Dedifferentiated amniotic fluid mesenchymal stem cell (primary cell): ENCODE data around the gene SNX18.

ENCODE experiments used
- DNase-seq: peaks from one replicate; pipeline ENCODE4 v3.0.0-alpha.2; 2016; ENCODE audit errors: extremely low spot score

Gene SNX18

DNA sequence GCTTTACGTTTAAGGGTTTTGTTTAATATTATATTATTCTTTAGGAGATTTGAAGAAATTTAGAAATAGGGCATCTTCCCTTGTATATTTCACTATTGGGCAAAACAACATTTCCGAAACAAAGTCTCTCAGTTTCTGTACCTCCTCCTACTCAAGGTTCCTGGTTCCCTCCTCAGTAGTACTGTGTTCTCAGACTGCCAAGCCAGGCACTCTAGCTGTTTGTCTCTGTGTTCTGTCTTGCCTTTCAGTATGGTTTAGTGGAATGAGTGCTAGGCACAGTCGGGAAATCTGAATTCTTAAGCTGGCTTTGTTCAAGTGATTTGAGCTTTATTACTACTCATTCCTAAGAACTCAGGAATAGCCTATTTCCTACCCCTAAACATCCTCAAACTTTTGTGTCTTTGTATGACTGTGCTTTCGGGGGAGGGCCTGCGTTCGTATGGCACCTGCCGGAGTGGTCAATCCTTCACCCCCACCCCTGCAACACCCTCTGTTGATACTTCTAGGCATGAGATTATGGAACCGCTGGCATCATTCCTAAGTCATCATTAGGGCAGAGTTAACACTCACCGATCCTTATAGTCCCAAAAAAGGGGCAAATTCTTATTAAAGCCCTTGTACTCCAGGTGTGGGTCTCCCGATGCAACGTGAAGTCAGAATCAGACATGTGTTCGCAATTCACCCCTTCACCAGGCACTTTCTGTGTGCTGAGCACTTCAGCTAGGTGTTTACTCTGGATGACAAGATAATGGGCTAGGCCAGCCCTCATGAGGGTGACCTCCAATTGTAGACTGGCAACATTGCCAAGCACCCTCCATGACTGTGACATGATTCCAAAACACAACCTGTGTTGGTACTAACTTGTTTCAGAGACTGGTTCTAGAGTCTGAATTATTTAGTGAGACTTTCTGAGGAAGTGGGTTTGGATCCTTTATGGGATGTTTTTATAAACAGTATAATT lies 24.5 kb downstream of the SNX18 start:
- DNase-seq: no peak

DNA sequence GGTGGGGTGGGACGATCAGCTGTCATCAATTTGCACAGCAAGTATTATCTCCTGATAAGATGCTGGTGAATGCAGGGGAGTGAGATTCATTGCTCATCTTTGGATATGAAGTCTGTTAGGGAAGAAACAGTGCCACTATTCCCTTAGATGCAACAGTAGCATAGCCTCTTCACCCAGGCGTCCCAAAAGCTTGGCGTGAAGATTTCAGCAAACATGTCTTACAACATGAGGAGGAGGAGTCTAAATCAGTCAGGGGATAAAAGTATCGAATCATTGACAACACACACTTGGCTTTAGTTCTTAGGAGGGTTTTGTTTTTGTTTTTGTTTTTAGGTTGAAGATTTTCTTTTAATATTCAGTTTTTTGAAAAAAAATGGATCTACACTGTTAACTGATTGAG lies 26.5 kb downstream of the SNX18 start:
- DNase-seq: no peak

DNA sequence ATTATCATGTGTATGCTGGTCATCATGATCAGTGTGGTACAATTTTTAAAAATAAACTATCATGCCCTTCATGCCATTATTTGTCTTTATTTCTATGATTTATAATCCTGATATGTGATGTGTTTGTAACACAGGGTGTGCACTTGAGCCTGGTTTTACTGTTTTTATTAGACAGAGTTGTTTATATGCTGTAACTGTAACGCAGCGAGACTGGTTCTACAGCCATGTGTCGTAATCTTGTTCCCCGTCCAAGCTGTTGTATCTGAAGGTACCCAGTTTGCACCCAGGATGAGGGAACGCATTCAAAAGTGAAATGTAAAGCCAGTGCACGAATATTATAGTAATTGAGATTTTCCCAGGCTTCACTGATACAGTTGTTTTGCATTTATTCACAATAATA lies 28.2 kb downstream of the SNX18 start:
- DNase-seq: no peak

DNA sequence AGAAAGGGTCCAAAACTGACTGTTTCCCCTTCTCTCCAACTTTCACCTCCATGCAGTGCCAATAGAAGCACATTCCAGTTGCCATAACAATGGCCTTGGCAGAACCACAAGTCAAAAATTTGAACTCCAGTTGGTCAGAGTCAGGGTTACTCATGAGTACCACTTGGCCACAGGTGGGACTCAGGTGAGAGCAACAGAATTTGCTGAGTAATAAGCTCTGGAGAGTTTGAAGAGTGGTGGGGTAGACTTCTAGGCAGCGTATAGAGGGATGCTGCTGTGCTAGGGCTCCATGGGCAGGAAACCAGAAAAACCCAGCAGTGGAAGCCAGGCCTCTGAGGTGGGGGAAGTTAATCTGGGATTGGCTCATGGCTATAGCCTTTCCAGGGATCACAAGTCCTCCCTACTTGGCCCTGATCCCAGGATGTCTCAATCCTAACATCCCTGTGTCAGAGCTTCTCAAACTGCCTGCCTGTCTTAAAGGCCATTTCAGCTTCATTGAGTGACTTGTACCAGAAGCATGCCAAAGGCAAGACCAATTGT lies 30.2 kb downstream of the SNX18 start:
- DNase-seq: no peak

DNA sequence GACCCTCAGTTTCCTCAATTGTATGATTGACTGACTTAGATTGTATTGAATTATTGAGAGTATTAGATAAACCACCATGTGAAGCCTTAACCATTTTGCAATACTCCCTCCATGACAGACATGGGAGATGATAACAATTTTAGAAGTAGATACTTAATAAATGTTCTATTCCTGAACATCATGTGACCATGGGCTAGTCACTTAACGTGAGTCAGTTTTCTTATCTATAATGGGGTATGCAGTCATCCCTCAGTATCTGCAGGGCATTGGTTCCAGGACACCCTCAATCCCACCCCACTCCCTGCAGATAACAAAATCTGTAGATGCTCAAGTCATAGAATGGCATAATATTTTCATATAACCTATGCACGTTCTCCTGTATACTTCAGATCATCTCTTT lies 31.0 kb downstream of the SNX18 start:
- no peak for DNase-seq

DNA sequence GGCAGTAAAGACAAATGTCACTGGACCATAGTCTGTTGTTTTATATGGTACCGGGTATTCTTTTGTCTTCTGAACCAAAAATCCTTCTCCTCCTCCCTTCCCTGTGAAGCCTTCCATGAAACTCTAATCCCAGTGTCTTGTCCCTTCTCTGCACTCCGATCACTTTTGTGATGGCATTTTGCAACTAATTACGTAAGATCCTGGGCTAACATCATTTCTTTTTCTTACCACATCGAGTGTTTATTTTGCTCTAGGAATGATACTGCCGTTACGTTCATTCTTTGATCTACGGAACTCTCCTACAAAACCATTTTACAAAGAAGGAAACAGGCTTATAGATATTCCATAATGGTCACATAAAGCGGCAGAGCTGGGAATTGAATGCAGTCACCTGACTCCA lies 33.7 kb downstream of the SNX18 start:
- no peak for DNase-seq

DNA sequence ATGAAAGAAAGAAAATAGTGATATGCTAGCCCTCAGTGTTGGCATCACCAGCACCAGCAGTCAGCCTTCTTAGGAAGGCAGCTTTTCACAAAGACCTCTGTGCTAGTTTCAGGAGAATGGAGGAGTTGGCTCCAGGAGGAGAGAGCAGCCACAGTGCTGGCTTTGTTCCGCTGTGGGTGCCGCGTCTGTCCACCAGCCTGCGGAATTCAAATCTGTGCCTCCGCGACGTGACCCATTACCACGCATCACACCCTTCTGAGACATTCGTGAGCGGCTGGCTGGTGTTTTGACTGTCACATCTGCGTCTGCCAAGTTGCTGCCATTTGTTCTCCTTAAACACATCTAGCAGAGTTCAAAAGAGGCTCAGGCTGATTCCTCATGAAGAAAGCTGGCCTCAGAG lies 34.4 kb downstream of the SNX18 start:
- no peak for DNase-seq

DNA sequence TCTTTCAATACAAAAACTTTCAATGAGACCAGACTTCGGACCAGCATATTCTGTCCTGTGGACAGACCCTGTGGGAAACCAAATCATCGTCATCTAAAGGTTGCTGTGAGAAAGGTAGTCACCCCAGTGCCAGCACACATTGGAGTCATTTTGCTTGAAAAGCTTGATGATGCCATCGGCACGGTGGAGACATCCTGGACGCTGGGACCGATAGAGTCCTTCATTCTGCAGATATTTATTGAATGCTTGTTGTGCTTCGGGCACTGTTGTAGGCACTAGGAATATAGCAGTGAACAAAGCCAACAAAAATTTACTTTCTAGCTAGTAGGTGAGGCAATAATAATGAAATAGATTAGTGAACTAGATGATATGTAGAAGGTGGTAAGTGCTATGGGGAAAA lies 34.9 kb downstream of the SNX18 start:
- no peak for DNase-seq

DNA sequence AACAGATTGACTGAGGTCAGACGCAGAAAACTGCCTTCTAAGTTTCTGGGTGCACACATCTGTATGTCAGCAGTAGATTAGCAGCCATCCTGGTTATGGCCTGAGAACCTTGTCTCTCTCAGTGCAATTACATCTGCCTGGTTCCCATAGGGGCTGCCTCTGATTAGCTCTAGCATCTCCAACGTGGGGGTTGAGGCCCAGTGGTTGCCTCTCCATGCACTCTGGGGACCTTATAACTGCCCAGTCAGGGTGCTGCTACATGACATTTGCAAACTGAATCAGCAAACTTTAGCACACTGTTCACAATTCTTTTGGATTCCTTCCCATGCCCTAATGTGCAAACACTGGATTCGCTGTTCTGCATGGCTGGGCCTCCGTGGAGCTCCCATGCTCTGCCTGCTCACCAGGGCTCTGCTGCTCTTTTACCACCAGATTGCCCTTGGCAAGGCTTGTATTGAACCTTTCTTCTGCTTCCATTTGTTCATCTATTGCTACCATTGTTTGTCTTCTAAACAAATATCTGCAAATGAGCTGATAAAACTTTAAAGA lies 36.2 kb downstream of the SNX18 start:
- no peak for DNase-seq

DNA sequence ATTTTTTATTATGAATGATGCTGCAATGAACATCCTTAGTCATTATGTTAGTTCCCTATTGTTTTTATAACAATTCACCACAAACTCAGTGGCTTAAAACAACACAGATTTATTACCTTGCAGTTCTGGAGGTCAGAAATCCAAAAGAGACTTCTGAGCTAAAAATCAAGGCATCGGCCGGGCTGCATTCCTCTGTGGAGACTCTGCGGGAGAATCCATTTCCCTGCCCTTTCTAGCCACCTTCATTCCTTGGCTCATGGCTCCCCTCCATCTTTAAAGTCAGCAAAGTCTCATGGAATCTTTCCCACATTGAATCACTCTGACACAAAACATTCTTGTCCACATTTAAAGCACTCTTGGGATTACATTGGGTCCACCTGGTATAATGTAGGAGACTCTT lies 38.6 kb downstream of the SNX18 start:
- DNase-seq: no peak

DNA sequence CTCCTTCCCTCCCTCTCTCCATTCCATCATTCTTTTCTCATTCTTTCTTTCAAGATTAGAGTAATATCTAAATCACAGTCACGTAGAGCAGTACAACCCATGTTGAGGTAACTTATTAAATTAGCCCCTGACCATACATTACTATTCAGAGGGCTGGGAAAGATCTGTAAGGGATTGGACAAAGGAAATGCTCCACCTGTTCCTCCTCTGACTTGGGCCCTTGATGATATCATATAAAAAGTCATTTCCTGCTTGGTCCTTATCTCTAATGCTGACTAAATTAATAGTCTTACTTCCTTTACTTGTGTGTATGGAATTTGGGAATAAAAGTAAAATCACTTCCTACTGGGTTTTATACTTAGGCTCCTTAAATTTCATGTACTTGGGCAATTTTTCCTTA lies 40.8 kb downstream of the SNX18 start:
- no peak for DNase-seq

DNA sequence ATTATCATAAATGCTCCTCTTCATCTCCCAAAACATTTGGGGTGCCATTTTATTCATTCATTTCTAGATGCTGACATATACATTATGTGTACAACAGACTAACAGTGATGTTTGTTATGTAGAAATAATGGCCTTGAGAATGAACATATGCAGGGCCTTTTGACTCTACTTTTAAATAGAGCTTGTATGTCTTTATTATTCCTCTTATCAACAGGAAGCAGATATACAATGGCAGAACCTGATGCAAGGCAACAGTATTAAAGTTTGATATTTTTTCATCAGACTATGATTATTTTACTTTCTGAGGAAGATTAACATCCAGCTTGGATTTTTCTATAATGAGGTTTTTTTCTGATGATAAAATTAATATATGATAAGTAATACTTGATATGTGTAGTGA lies 44.1 kb downstream of the SNX18 start:
- no peak for DNase-seq

DNA sequence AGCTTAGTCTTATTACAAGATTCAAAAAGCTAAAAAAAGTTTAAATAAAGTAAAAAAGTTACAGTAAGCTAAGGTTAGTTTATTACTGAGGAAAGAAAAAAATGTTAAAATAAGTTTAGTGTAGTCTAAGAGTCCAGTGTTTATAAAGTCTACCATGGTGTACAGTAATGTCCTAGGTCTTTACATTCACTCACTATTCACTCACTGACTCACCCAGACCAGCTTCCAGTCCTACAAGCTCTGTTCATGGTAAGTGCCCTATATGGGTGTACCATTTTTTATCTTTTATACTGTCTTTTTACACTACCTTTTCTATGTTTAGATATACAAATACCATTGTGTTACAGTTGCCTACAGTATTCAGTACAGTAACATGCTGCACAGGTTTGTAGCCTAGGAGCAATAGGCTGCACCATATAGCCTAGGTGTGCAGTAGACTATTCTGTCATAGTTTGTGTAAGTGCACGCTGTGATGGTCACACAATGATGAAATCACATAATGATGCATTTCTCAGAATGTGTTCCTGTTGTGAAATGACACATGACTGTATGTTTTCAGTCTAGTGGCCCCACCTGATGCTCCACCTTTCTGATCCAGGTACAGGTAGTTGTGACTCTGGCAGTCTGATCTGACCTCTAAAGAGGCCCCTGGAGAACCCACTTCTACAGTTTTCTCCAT lies 45.7 kb downstream of the SNX18 start:
- DNase-seq: no peak

DNA sequence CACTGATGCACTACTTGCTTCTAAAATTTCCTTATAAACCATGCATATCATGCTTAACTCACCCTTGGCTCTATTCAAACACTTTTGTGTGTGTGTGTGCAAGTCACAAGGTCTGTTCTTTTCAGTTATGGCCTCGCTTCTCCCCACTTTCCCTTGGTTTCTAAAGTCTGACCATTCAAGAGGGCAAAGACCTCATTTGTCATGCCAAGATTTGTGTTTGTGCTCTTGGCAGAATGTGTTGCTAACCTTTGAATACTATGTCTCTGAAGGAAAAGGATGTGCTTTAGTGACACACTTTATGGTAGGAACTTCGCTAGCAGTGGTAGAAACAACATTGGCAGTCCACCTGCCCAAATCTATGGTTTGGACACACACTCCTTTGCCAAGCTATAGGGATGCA lies 50.4 kb downstream of the SNX18 start:
- DNase-seq: no peak

DNA sequence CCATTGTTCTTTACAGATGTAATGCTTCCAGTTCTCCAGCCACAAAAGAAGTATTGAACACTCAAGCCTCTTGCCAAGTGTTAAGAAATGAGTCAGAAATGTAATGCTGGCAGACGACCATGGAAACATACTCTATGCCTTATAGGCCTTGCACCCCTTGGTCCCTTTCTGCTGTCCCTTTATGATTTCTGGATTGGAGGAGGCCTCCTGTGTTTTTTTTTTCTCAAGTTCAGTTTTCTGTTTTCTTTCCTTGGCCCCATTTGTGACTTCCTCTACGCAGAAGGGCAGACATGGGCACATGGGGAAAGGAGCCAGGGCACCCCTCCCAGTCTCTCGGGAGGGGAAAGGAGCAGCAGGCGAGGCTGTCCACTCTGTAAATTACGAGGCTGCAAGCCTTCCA lies 53.4 kb downstream of the SNX18 start:
- peak; percentile 45 for DNase-seq

DNA sequence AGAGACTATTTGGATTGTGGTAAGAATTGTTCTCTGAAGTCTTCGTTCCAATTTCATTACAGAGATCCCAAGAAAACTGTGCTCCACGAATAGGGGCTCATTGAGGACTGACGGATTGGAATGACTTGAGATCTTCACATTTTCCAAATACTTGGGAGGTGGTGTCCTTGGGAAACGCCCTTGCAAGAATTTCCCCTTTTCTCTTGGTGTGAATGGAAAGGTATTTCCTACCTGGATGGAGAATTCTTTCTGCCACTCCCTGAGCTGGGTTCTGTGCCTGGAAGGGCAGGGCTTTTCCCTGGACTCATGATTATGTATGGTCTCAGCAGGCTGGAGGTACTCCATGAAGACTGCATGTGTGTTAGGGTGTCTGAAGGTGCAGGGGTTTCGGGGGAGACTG lies 53.9 kb downstream of the SNX18 start:
- no peak for DNase-seq

DNA sequence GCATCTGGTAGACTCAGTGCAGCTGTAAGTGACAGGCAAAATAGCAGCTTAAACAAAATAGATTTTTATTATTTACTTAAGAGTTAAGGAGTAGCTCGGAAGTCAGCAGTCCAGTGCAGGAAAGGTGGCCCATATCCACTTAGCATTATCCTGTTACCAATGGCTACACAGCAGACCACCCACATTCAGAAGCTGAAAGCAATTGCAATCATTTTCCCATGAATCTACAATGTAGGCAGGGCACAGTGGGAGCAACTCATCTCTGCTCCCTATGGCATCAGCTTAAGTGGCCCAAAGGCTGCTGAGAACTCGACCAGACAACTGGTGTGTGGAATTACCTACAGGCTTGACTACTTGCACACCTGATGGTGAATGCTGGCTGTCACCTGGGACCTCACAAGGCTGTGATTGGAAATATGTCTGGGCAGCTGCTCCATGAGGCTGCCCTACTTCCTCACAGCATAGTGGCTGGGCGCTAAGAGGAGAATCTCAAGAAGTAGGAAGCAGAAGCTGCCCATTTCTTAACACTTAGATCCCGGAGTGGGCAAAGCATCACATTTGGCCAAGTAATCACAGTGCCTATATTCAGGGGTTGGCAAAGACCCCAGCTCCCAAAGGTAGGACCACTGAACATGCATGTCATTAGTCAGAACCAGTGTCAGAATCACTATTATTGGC lies 56.4 kb downstream of the SNX18 start:
- no peak for DNase-seq

DNA sequence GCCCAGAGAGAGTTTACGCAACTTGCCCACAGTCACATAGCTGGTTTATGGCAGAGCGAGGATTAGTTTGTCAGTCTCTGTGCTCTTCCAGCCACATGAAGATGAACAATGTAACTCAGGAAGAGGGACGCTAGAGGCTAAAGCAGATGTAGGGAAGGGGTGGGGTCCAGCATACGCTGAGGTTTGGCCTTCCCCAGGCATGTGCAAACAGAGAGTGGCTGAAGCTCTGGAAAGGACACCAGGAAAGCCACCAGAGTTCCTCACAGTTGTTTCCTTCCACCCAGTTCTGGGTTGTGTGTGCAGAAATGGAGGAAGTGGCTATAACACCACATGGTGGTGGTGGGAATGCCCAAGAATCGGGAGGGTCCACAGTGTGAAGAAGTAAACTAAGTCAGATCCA lies 60.0 kb downstream of the SNX18 start:
- no peak for DNase-seq

DNA sequence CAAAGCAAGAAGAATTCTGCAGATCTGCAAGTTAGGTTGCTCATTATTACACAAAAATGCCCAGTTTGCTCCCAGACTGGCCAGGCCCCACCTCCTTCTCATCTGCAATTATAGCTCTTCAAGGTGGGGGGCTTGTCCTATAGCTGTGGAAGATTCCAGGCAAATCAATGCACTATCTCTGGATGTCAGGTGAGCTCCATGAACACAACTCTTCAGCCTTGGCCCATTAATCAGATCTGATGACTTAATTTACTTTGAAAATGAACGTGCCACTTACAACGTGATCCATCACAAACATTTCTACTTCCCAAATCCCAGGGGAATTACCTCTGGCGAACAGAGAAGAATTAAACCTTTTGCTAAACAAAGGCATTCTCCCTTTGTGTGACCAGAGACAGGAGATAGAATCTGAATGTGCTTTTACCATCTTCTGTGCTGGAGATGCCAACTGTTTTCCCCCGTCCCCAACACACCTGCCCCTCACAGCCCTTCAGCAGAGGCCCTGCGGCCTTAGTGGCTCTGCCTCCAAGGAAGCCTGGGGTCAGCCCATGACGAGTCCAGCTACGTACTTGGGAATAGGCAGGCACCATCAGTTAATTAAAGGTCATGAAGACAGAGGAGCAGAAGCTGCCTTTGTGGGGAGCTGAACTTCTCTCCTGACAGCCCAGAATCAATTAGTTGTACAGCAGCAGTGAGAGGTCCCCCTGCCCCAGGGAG lies 60.5 kb downstream of the SNX18 start:
- DNase-seq: no peak

DNA sequence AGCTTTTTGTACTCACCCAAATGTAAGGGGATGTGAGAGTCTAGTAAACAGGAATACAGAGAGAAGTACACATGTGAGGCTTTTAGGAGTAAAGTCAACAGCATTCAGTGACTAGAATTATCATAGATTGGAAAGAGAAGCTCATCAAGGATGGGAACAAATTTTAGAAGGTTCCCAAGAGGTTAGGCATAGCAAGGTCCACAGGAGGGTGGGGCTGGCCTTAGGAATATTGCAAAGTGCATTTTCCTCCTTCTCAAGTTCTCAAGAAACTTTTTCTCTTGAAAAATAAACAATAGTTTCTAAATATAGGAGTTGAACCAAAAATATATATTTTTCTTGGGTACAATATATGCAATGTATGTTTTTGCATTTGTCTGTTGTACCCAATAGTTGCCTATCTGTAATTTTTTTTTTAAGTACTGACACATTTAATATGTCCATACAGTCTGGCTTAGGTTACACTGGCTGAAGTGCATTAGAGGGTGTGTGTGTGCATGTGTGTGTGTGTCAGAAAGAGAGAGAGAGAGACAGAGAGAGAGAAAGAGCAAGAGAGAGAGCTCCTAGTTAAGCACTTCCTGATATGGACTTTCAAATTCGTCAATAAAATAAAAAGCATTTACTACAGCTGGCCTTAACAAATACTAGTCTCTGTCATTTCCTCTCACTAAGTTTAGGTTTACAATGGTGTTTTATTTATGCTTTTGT lies 62.2 kb downstream of the SNX18 start:
- peak; percentile 16 for DNase-seq
